ENCODE results near the gene AP3S1. TPM values are rescaled to one million over a fixed set of nuclear protein-coding genes. Genes with fewer than 3 reads are reported as not detected.

Gene AP3S1
- total RNA-seq, 1 donor from 2014 or later, result 157 TPM

GRCh38 chr5:115815693-115816225 lies 26.0 kb upstream of the AP3S1 start:
- Histone ChIP-seq H3K4me2 (peak overlapping the region; percentile 96), H3K9me3 (ENCODE audit: low read depth) (no peaks in the 10 kb centered on the region), H3K27me3 (peaks cover 34% of the 10 kb centered on the region), H3K9ac (peak overlapping the region; percentile 61), H3F3A (ENCODE audit: low read depth) (peaks cover 10% of the 10 kb centered on the region), H3K4me1 (peaks cover 22% of the 10 kb centered on the region), H3K27ac (no peak overlapping the region), H3K36me3 (no peaks in the 10 kb centered on the region), H3K4me3 (peak overlapping the region; percentile 71), H2AFZ (replicated peaks) (peak overlapping the region; percentile 90), H4K20me1 (ENCODE audit: low read depth) (peaks cover 17% of the 10 kb centered on the region), H3K79me2 (ENCODE audit: low read depth) (no peaks in the 10 kb centered on the region)
- H3K27me3 Mint-ChIP-seq (ENCODE audit: insufficient read depth, low read depth), result peaks cover 2% of the 10 kb centered on the region
- H3K27ac Mint-ChIP-seq, result no peak overlapping the region
- no peak for TF ChIP-seq CTCF (IDR thresholded peaks at IDR 0.05)
- TF ChIP-seq EZH2 (IDR thresholded peaks at IDR 0.05), result peak; percentile 60
- TF ChIP-seq EZH2phosphoT487 (IDR thresholded peaks at IDR 0.05), result peak; percentile 16
- H3K4me3 Mint-ChIP-seq, result peak overlapping the region; percentile 99
- peaks cover 19% of the 10 kb centered on the region for H3K36me3 Mint-ChIP-seq
- H3K9me3 Mint-ChIP-seq, result no peaks in the 10 kb centered on the region
- H3K4me1 Mint-ChIP-seq, result peaks cover 35% of the 10 kb centered on the region
- peak; percentile 69 for DNase-seq (ENCODE audit: low spot score)

- Histone ChIP-seq H3F3A (ENCODE audit: low read depth) (peaks cover 10% of the 10 kb centered on the region), H3K4me1 (peaks cover 22% of the 10 kb centered on the region), H3K27me3 (peaks cover 34% of the 10 kb centered on the region), H3K9ac (peak within 1 kb of the TSS; percentile 61), H3K27ac (peak within 1 kb of the TSS; percentile 24), H3K9me3 (ENCODE audit: low read depth) (no peaks in the 10 kb centered on the region), H3K36me3 (no peaks in the 10 kb centered on the region), H3K79me2 (ENCODE audit: low read depth) (no peaks in the 10 kb centered on the region), H3K4me2 (peak within 1 kb of the TSS; percentile 96), H3K4me3 (peak within 1 kb of the TSS; percentile 71), H4K20me1 (ENCODE audit: low read depth) (peaks cover 17% of the 10 kb centered on the region), H2AFZ (replicated peaks) (peak within 1 kb of the TSS; percentile 90)
- Mint-ChIP-seq H3K27ac (peak within 1 kb of the TSS; percentile 99), H3K4me1 (peaks cover 35% of the 10 kb centered on the region), H3K27me3 (ENCODE audit: insufficient read depth, low read depth) (peaks cover 2% of the 10 kb centered on the region), H3K36me3 (peaks cover 12% of the 10 kb centered on the region), H3K4me3 (peak within 1 kb of the TSS; percentile 99), H3K9me3 (no peaks in the 10 kb centered on the region)
- TF ChIP-seq EZH2 (IDR thresholded peaks at IDR 0.05), result no peak
- no peak for TF ChIP-seq EZH2phosphoT487 (IDR thresholded peaks at IDR 0.05)
- no peak for TF ChIP-seq CTCF (IDR thresholded peaks at IDR 0.05)
- DNase-seq (ENCODE audit: low spot score), result peak; percentile 80
These were observed 25.3 kb upstream of the AP3S1 start, which contains the start of gene CDO1 for GRCh38 chr5:115816226-115817081. TSS of gene CDO1 (minus strand) at chr5:115816659. CDS start at chr5:115816397, 262 bp downstream.

GRCh38 chr5:115817386-115817785 lies 24.3 kb upstream of the AP3S1 start:
- peak overlapping the region; percentile 96 for H3K4me2 ChIP-seq
- H3K27ac ChIP-seq, result no peak overlapping the region

More at GRCh38 chr5:115817386-115817785, 24.3 kb upstream of the AP3S1 start:
- H3K27me3 ChIP-seq, result peaks cover 34% of the 10 kb centered on the region
- Mint-ChIP-seq H3K27me3 (ENCODE audit: insufficient read depth, low read depth) (peaks cover 2% of the 10 kb centered on the region), H3K9me3 (no peaks in the 10 kb centered on the region), H3K36me3 (peaks cover 8% of the 10 kb centered on the region), H3K4me3 (peak overlapping the region; percentile 63), H3K27ac (no peak overlapping the region), H3K4me1 (peaks cover 35% of the 10 kb centered on the region)
- no peak overlapping the region for H3K9ac ChIP-seq
- no peaks in the 10 kb centered on the region for H3K9me3 ChIP-seq (ENCODE audit: low read depth)
- H2AFZ ChIP-seq (replicated peaks), result peak overlapping the region; percentile 90
- peaks cover 22% of the 10 kb centered on the region for H3K4me1 ChIP-seq
- no peaks in the 10 kb centered on the region for H3K79me2 ChIP-seq (ENCODE audit: low read depth)
- peaks cover 17% of the 10 kb centered on the region for H4K20me1 ChIP-seq (ENCODE audit: low read depth)
- peak overlapping the region; percentile 71 for H3K4me3 ChIP-seq
- no peak for DNase-seq (ENCODE audit: low spot score)
- H3F3A ChIP-seq (ENCODE audit: low read depth), result peaks cover 10% of the 10 kb centered on the region
- H3K36me3 ChIP-seq, result no peaks in the 10 kb centered on the region
- TF ChIP-seq EZH2 (IDR thresholded peaks at IDR 0.05) (no peak), EZH2phosphoT487 (IDR thresholded peaks at IDR 0.05) (no peak), CTCF (IDR thresholded peaks at IDR 0.05) (no peak)
